ENCODE results near the gene ARHGAP10.

Gene ARHGAP10

GRCh38 chr4:148072789-148073188, 340.9 kb downstream of the ARHGAP10 start:
- H3K9me3 ChIP-seq, result peaks cover 3% of the 10 kb centered on the region
- no peaks in the 10 kb centered on the region for H3K4me1 ChIP-seq (ENCODE audit: control insufficient read depth in 1 of 2, insufficient read depth in 1 of 2, low read depth in 1 of 2, low read length in 1 of 2)
- H3K27me3 ChIP-seq, result no peaks in the 10 kb centered on the region
- TF ChIP-seq CTCF (IDR thresholded peaks at IDR 0.05), result no peak
- H3K4me3 ChIP-seq (ENCODE audit: low read depth in 1 of 2, low read length in 1 of 2), result no peak overlapping the region
- H3K27ac ChIP-seq, result no peak overlapping the region
- no peaks in the 10 kb centered on the region for H3K36me3 ChIP-seq

GRCh38 chr4:148073349-148073748, 341.5 kb downstream of the ARHGAP10 start:
- Histone ChIP-seq H3K9me3 (peaks cover 3% of the 10 kb centered on the region), H3K27me3 (no peaks in the 10 kb centered on the region), H3K4me1 (ENCODE audit: control insufficient read depth in 1 of 2, insufficient read depth in 1 of 2, low read depth in 1 of 2, low read length in 1 of 2) (no peaks in the 10 kb centered on the region), H3K36me3 (no peaks in the 10 kb centered on the region), H3K27ac (no peak overlapping the region), H3K4me3 (ENCODE audit: low read depth in 1 of 2, low read length in 1 of 2) (no peak overlapping the region)
- TF ChIP-seq CTCF (IDR thresholded peaks at IDR 0.05), result no peak

GRCh38 chr4:148074462-148074861, 342.6 kb downstream of the ARHGAP10 start:
- no peak for TF ChIP-seq CTCF (IDR thresholded peaks at IDR 0.05)
- Histone ChIP-seq H3K4me3 (ENCODE audit: low read depth in 1 of 2, low read length in 1 of 2) (no peak overlapping the region), H3K36me3 (no peaks in the 10 kb centered on the region), H3K27me3 (no peaks in the 10 kb centered on the region), H3K4me1 (ENCODE audit: control insufficient read depth in 1 of 2, insufficient read depth in 1 of 2, low read depth in 1 of 2, low read length in 1 of 2) (no peaks in the 10 kb centered on the region), H3K9me3 (peaks cover 3% of the 10 kb centered on the region), H3K27ac (no peak overlapping the region)

- no peaks in the 10 kb centered on the region for H3K4me1 ChIP-seq (ENCODE audit: control insufficient read depth in 1 of 2, insufficient read depth in 1 of 2, low read depth in 1 of 2, low read length in 1 of 2)
- no peaks in the 10 kb centered on the region for H3K36me3 ChIP-seq
- TF ChIP-seq CTCF (IDR thresholded peaks at IDR 0.05), result no peak
- no peak overlapping the region for H3K4me3 ChIP-seq (ENCODE audit: low read depth in 1 of 2, low read length in 1 of 2)
- H3K27ac ChIP-seq, result no peak overlapping the region
- H3K9me3 ChIP-seq, result peaks cover 3% of the 10 kb centered on the region
- H3K27me3 ChIP-seq, result no peaks in the 10 kb centered on the region
These were observed 343.6 kb downstream of the ARHGAP10 start for GRCh38 chr4:148075438-148075837.

GRCh38 chr4:148076964-148077363, 345.1 kb downstream of the ARHGAP10 start:
- Histone ChIP-seq H3K36me3 (no peaks in the 10 kb centered on the region), H3K9me3 (peaks cover 3% of the 10 kb centered on the region), H3K27ac (no peak overlapping the region), H3K4me3 (ENCODE audit: low read depth in 1 of 2, low read length in 1 of 2) (no peak overlapping the region), H3K4me1 (ENCODE audit: control insufficient read depth in 1 of 2, insufficient read depth in 1 of 2, low read depth in 1 of 2, low read length in 1 of 2) (no peaks in the 10 kb centered on the region), H3K27me3 (no peaks in the 10 kb centered on the region)
- TF ChIP-seq CTCF (IDR thresholded peaks at IDR 0.05), result no peak

- Histone ChIP-seq H3K36me3 (no peaks in the 10 kb centered on the region), H3K27me3 (no peaks in the 10 kb centered on the region), H3K9me3 (peaks cover 3% of the 10 kb centered on the region), H3K4me3 (ENCODE audit: low read depth in 1 of 2, low read length in 1 of 2) (no peak overlapping the region), H3K27ac (no peak overlapping the region), H3K4me1 (ENCODE audit: control insufficient read depth in 1 of 2, insufficient read depth in 1 of 2, low read depth in 1 of 2, low read length in 1 of 2) (no peaks in the 10 kb centered on the region)
- no peak for TF ChIP-seq CTCF (IDR thresholded peaks at IDR 0.05)
These were observed 345.7 kb downstream of the ARHGAP10 start for GRCh38 chr4:148077581-148077980.

All from neutrophil (primary cell).